Daoy (cell line): ENCODE measurements around the gene KCTD15. TPM values are rescaled to one million over a fixed set of nuclear protein-coding genes. Genes with fewer than 3 reads are reported as not detected.
"Not testable (repeated sequence)": the region's sequence is repeated elsewhere in the genome, so short reads cannot be mapped to it uniquely, and the experiment has no call there.

ENCODE experiments used
- DNase-seq: peaks from one replicate; pipeline ENCODE4 v3.0.0-alpha.2; 2015; ENCODE audit warnings: low read depth
- total RNA-seq: library from RNA; depleted of rRNA; stranded (reverse); fragments of >200 nt; shearing (Covaris generic); gene quantifications from 2 replicates; pipeline ENCODE4 v1.2.3, GENCODE V29; 2014

KCTD15 gene
- total RNA-seq, 1 experiment from 2014 or later, result 43.3 TPM

DNA sequence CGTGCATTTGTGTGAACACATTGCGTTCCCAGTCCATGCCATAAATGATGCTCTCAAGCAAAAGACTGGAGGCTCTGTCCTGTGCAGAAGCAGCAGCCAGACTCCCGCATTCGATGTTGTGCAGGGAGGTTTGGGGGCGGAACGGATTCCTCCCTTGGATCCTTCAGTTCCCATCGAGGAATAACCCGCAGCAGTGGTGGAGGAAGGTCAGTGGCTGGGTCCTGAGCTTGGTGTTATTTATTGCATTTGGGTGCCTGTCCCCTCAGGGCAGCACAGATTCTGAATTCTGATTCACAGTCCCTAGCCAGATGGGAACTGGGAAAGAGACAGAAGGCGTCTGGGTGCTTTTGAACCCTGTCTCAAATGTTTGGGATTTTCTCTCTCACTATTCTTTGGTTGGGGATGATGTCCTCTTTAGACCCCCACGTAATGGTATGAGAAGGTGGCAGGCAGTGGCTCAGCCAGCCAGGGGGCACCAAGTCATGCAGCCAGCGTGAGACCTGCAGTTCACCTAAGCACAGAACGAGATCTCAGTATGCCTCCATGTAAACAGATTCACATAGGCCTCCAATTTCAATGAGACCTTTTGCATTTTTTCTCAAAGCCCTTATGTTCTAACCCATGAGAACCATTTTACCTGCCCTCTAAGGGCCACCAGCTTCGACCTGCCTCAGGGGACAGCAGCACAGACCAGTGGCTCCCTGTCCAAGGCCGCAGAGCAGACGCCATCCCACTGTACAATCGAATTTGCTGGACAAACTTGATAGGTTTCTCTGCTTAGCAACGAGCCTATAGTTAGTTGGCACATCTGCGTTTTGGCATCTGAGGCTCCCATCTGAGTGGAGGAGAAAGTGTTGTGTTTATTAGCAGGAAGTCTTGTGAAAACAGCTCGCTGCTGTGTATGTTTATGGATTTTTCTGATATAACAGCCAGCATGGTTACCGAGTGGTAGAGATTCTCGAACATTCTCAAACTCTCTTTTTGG is 17.8 kb downstream of the KCTD15 start:
- no peak for DNase-seq

- DNase-seq, result peak; percentile 49
Observed at GRCh38 chr19:33815380-33816340, 19.0 kb downstream of the KCTD15 start.

DNA sequence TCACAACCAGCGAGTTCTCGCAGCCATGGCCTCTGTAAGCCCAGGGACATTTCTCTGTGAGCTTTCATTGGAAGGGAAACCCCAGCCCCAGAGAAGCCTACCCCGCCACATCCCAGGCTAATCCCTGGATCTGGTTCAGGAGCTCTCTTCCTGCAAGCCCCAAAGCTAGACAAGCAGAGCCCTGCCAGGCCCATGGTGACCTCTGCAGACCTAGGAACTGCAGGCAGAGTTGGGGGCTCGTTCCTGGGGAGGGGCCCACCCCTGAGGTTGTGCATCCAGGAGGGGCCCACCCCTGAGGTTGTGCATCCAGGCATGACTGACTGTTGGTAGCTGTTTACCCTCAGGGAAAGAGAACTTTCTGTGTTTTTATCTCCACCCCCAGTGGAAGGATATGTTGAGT is 21.7 kb downstream of the KCTD15 start:
- no peak for DNase-seq

DNA sequence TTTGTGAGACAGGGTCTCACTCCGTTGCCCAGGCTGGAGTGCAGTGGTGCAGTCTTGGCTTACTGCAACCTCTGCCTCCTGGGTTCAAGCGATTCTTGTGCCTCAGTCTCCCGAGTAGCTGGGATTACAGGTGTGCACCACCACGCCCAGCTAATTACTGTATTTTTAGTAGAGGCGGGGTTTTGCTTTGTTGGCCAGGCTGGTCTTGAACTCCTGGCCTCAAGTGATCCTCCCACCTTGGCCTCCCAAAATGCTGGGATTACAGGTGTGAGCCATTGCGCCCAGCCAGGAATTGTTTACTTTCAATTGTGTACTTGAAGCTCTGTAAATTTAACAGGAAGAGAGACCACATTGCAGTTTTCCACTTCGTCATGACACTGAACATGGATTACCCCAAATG is 22.4 kb downstream of the KCTD15 start:
- DNase-seq, result not testable (repeated sequence)

- no peak for DNase-seq
Observed at GRCh38 chr19:33819506-33819879, 22.8 kb downstream of the KCTD15 start.

- DNase-seq, result peak; percentile 90
Observed at GRCh38 chr19:33819880-33820781, 23.5 kb downstream of the KCTD15 start.

DNA sequence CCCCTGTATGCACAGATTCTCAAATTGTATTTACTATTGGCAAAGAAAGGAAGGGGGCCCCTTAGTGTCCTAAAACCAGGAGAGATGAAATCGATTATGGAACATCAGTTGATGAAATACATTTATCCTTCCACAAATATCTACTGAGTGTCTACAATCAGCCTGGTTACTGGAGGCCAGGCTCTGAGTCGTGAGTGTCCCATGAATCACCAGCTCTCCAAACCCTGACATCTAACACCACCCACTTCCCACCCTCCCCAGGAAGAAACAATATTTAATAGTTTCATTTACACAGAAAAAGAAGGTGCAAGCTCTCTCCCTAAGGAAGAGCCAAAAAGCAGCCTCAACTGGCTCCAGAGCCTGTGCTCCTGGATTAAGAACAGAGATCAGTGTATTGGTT is 25.2 kb downstream of the KCTD15 start:
- DNase-seq, result peak; percentile 37

- no peak for DNase-seq
Observed at GRCh38 chr19:33823341-33823740, 26.7 kb downstream of the KCTD15 start.

GRCh38 chr19:33825556-33825955 is 28.9 kb downstream of the KCTD15 start:
- no peak for DNase-seq

DNA sequence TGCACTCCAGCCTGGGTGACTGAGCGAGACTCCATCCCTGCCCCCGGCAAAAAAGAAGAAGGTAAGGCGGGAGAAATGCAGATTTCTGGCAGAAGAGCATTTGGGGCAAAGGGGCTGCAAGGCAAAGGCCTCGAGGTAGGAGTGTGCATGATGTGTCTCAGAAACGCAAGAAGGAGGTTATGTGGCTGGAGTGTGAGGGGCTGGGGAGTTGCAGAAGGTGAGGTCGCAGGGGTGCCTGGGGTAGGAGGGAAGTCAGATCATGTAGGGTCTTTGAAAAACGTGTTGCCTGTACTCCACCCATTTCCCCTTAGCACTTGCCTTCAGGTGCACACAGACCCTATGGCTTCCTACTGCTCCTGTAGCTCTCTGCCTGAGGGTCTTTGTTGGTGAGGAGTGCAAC is 29.9 kb downstream of the KCTD15 start:
- DNase-seq, result no peak

DNA sequence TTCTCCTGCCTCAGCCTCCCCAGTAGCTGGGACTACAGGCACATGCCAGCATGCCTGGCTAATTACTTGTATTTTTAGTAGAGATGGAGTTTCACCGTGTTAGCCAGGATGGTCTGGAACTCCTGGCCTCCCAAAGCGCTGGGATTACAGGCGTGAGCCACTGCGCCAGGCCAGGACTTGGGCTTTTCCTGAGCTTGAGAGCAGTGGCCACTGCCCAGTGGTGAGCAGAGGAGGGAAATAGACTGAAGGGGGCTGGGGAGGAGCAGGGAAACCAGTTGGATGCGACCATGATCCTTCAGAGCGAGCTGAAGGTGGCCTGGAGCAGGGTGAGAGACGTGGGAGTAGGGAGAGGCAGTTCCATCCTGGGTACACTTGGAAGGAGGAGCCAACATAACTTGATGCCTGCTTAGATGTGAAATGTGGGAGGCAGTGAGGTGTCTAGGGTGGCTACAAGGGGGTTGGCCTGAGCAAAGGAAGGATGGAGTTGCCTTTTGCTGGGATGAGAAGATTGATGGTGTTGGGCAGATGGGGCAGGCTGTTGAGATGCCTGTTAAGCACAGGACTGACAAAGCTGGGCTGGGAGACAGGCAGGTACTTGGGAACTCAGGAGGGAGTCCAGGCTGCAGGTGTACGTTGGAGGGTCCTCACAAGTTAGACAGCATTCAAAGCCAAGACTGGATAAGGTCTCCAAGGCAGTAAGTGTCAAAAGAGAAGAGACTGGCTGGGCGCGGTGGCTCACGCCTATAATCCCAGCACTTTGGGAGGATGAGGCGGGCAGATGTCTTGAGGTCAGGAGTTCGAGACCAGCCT is 31.8 kb downstream of the KCTD15 start:
- DNase-seq, result no peak

GRCh38 chr19:33830264-33830663 is 33.6 kb downstream of the KCTD15 start:
- DNase-seq, result no peak

- no peak for DNase-seq
Observed at GRCh38 chr19:33831825-33832224, 35.2 kb downstream of the KCTD15 start.

GRCh38 chr19:33832633-33833032 is 36.0 kb downstream of the KCTD15 start:
- no peak for DNase-seq

GRCh38 chr19:33840382-33840781 is 43.7 kb downstream of the KCTD15 start:
- DNase-seq, result no peak

GRCh38 chr19:33840783-33841182 is 44.1 kb downstream of the KCTD15 start:
- no peak for DNase-seq

DNA sequence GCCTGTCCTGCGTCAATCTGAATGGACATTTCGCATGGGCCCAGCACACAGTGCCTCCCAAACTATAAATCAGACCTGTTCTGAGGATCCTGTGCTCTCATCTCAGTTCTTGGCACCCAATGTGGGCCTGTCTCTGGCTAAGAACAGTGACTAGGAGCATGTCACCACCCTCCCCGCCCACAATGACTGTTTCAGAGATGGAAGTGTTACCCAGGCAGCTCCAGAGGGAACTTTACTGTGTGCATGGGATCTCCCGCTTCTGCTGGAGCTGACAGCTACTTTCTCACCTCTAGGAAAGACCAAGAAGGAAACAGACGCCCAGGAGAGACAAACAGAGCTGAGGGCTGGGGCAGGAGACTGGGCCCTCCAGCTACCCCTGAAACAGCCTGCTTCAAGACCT is 45.0 kb downstream of the KCTD15 start:
- no peak for DNase-seq

GRCh38 chr19:33844478-33844877 is 47.8 kb downstream of the KCTD15 start:
- no peak for DNase-seq

DNA sequence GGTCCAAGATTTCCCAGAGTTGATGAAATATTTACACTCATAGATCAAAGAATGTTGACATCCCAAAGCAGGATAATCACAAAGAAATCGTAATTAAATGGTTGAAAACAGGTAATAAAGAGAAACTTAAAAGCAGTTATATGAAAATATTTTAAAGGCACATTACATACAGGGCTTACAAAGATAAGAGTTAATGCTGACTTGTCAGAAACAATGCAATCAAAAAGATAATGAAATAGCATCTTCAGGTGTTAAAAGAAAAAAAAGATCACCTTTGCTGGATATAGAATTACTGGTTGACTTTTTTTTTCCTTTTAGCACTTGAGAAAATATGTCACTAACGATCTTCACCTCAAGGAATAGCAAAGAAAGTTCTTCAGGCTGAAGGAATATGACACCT is 48.8 kb downstream of the KCTD15 start:
- no peak for DNase-seq

DNA sequence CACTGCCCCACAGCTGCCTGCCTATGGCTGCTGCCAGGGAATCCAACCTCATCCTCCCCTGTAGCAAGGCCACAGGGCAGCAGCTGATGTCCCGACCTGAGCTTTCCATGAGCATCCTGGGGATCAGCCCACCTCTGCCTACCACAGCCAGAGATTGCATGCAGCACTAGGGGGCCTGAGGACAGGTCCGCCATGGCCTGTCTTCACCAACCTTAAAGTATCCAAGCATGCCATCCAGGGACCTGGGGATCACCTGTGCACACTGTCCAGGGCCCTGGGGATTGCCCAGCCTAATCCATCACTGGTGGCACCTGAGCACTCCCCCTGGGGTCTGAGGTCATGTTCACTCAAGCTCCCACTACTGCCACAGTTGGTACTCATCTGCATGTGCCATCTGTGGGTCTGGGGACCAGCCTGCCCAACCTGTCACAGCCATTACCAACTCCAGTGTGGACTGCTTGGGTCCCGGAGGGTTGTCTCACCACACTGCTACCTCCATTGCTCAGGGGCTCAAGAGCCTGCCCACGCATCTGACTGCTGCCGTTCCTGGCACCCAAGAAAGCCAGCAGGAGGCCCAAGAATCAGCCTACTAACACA is 53.0 kb downstream of the KCTD15 start:
- DNase-seq, result no peak
